Kidney (tissue), 14 donors: ENCODE data around the gene GABBR2. TPM values are rescaled to one million over a fixed set of nuclear protein-coding genes. Genes with fewer than 3 reads are reported as not detected.

Experiments
- DNase-seq, 5 donors: peaks; one replicate each; pipeline ENCODE4 v3.0.0-alpha.2; 2013 to 2020
- FAIRE-seq: peaks from 2 replicates; lab custom pipeline; 2012; peaks lifted over from hg19 to GRCh38; lab: Jason Lieb, UNC
- H3K27ac ChIP-seq, 2 donors: one replicate each; pipeline ENCODE4 v1.7.0; 2013; ENCODE audit warnings: low read depth in 2 of 2, low read length in 2 of 2, inconsistent platforms in 1 of 2
- H3K27me3 ChIP-seq: one replicate; pipeline ENCODE4 v1.7.1; 2013; ENCODE audit warnings: low read length, inconsistent platforms; ENCODE audit not compliant: control insufficient read depth, insufficient read depth
- H3K36me3 ChIP-seq, 3 donors: one replicate each; pipeline versions ENCODE4 v1.7.0 to v1.7.1; 2013; ENCODE audit warnings: low read length in 3 of 3, control low read depth in 1 of 3, inconsistent platforms in 1 of 3; ENCODE audit not compliant: insufficient read depth in 3 of 3, control insufficient read depth in 2 of 3
- H3K4me1 ChIP-seq, 3 donors: one replicate each; pipeline versions ENCODE4 v1.7.0 to v1.7.1; 2013; ENCODE audit warnings: low read length in 3 of 3, inconsistent platforms in 1 of 3, low read depth in 1 of 3; ENCODE audit not compliant: control insufficient read depth in 2 of 3, insufficient read depth in 2 of 3
- H3K4me3 ChIP-seq, 3 donors: one replicate each; pipeline versions ENCODE4 v1.7.0 to v1.8.1; 2013; ENCODE audit warnings: low read length in 3 of 3, control low read depth in 1 of 3, inconsistent platforms in 1 of 3
- H3K9ac ChIP-seq, 3 donors: one replicate each; pipeline versions ENCODE4 v1.7.0 to v1.7.1; 2013; ENCODE audit warnings: low read length in 3 of 3, control low read depth in 1 of 3, inconsistent platforms in 1 of 3
- H3K9me3 ChIP-seq, 3 donors: one replicate each; pipeline versions ENCODE4 v1.7.0 to v1.7.1; 2013; ENCODE audit warnings: low read length in 3 of 3, control low read depth in 1 of 3, inconsistent platforms in 1 of 3; ENCODE audit not compliant: control insufficient read depth in 2 of 3, insufficient read depth in 1 of 3
- intact Hi-C: fragments of 100-400 bp; cut with DNase I; formaldehyde crosslinking; loops from one replicate; pipeline ENCODE4 v1.11.1; 2022
- polyA plus RNA-seq: library from polyadenylated mRNA; stranded (reverse); fragments of 350-450 nt; fragmentation: Illumina TruSeq; extraction: RNeasy Lipid Tissue Mini Kit (QIAGEN cat#74804); gene quantifications from one replicate; pipeline ENCODE4 v1.2.3, GENCODE V29; 2014; ENCODE audit warnings: low read depth, low replicate concordance; ENCODE audit not compliant: insufficient read depth
- total RNA-seq: library from RNA; stranded (reverse); fragmentation: NEBNext Ultra II Directional; extraction: Animal tissue kit (Norgen Biotek cat#: 25700); gene quantifications from one replicate; pipeline ENCODE4 v1.2.1, GENCODE V29; 2021
- TF ChIP-seq, protein P1 (sequence below): IDR thresholded peaks from 3 replicates; pipeline ENCODE4 v1.5.1; 2012; ENCODE audit warnings: mild to moderate bottlenecking, moderate library complexity, borderline replicate concordance; ENCODE audit not compliant: insufficient read depth; ENCODE audit errors: extremely low read depth
- donor health status: control.
- donor health status: control.
- donor health status: control.
- donor health status: control.
- donor health status: control.
- donor health status: DM: yes; HTN: yes; CAD: no.
- donor health status: Normal renal cell carcinoma (clear cell type).

Gene GABBR2
- total and polyA plus RNA-seq, 2 donors from 2014 or later: 0.06 TPM; not detected in 1

DNA sequence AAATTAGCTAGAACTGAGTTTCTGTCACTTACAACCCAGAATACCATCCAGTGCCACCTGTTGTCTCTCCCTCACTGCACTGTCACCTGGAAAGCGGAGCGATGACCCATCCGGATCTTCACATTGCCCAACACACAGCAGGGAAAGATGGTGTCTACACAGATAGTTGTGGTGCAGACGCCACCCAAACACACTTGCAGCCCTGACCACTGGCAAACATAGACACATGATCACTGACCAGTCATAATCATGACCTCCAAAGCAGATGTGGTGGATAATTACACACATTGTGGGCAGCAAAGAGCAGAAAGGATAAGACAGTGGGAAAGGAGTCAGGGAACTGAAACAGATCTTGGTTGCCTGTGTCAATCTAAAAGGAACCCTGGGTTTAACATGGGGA lies 64.7 kb downstream of the GABBR2 start:
- no peaks in the 10 kb centered on the region for H3K4me1 ChIP-seq
- no peak overlapping the region for H3K4me3 ChIP-seq
- FAIRE-seq (no peak), DNase-seq (no peak)
- no peaks in the 10 kb centered on the region for H3K36me3 ChIP-seq
- intact Hi-C loops: no loop called here
- TF ChIP-seq, protein P1, sequence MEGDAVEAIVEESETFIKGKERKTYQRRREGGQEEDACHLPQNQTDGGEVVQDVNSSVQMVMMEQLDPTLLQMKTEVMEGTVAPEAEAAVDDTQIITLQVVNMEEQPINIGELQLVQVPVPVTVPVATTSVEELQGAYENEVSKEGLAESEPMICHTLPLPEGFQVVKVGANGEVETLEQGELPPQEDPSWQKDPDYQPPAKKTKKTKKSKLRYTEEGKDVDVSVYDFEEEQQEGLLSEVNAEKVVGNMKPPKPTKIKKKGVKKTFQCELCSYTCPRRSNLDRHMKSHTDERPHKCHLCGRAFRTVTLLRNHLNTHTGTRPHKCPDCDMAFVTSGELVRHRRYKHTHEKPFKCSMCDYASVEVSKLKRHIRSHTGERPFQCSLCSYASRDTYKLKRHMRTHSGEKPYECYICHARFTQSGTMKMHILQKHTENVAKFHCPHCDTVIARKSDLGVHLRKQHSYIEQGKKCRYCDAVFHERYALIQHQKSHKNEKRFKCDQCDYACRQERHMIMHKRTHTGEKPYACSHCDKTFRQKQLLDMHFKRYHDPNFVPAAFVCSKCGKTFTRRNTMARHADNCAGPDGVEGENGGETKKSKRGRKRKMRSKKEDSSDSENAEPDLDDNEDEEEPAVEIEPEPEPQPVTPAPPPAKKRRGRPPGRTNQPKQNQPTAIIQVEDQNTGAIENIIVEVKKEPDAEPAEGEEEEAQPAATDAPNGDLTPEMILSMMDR: no peak
- H3K27ac ChIP-seq: no peak overlapping the region
- H3K9me3 ChIP-seq: no peaks in the 10 kb centered on the region
- no peaks in the 10 kb centered on the region for H3K27me3 ChIP-seq
- no peak overlapping the region for H3K9ac ChIP-seq

DNA sequence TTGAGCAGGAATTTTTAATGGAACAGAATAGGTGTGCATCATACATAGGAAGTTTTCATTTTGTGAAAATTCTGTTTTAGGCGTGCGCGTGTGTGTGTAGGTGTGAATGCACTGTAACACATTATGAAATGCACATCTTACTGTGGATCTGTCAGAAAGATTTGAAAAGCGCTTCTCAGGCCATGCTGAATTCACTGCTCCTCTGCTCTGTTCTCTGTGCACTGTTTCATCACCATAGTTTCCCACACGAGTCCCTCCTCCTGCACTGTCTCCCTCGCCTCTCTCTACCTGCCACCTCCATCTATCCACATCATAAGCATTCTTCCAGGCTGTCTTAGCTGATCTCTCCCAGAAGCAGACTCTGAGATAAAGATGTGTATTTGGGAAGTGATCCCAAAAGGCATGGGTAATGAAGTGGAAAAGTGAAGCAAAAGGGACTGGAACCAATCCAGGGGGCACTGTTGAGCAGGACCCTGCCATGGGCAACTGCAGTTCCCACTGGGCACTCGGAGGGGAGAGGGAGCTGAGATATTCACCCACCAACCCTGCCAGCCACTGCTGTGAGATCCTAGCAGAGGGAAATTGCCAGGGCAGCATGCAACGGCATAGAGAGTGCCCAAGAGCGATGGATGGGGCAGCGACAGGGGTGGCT lies 65.9 kb downstream of the GABBR2 start:
- no peak overlapping the region for H3K4me3 ChIP-seq
- H3K27ac ChIP-seq: no peak overlapping the region
- TF ChIP-seq, protein P1: no peak
- no peak for DNase-seq
- no peak for FAIRE-seq
- no peaks in the 10 kb centered on the region for H3K27me3 ChIP-seq
- H3K4me1 ChIP-seq: no peaks in the 10 kb centered on the region
- H3K9me3 ChIP-seq: no peaks in the 10 kb centered on the region
- intact Hi-C loops: no loop called here
- H3K36me3 ChIP-seq: no peaks in the 10 kb centered on the region
- no peak overlapping the region for H3K9ac ChIP-seq

DNA sequence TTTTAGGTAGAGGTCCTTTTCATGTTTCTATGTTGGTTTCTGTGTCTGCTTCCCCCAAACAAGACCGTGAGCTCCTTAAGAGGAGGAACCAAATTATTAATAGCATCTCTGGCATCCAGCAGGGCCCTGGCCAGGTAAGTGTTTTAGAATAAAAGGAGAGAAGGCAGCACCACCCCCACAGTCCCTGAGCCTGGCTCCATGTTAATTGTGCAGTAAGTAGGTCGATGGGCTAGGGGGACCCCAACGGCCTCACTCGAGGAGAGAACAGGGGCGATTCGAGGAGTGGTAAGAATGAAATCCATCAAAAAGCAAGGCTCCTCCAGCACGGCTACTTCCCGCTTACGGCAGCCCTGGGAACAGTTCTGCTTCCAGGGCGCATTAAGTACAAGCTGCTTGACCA lies 67.0 kb downstream of the GABBR2 start:
- no peak overlapping the region for H3K4me3 ChIP-seq
- H3K36me3 ChIP-seq: no peaks in the 10 kb centered on the region
- DNase-seq (no peak), FAIRE-seq (no peak)
- TF ChIP-seq, protein P1: no peak
- H3K9ac ChIP-seq: no peak overlapping the region
- no peaks in the 10 kb centered on the region for H3K27me3 ChIP-seq
- no peak overlapping the region for H3K27ac ChIP-seq
- intact Hi-C loops: no loop called here
- H3K9me3 ChIP-seq: no peaks in the 10 kb centered on the region
- no peaks in the 10 kb centered on the region for H3K4me1 ChIP-seq

- H3K9me3 ChIP-seq: no peaks in the 10 kb centered on the region
- FAIRE-seq (no peak), DNase-seq (no peak)
- intact Hi-C loops: no loop called here
- no peaks in the 10 kb centered on the region for H3K4me1 ChIP-seq
- no peaks in the 10 kb centered on the region for H3K27me3 ChIP-seq
- no peak overlapping the region for H3K4me3 ChIP-seq
- H3K27ac ChIP-seq: no peak overlapping the region
- no peak overlapping the region for H3K9ac ChIP-seq
- no peaks in the 10 kb centered on the region for H3K36me3 ChIP-seq
- TF ChIP-seq, protein P1: no peak
Observed at GRCh38 chr9:98640394-98640793, 68.3 kb downstream of the GABBR2 start.
